NCI-H446 (cell line): Measurements from ENCODE around the gene PGS1.

Experiments
- DNase-seq, 2 experiments: peaks; one replicate each; lab custom pipeline; 2025; lab: John Stamatoyannopoulos, UW

The PGS1 gene

GRCh38 chr17:78346605-78347250, 31.7 kb upstream of the PGS1 start:
- DNase-seq: no peak

- no peak for DNase-seq
Measured at GRCh38 chr17:78347453-78347852, 31.0 kb upstream of the PGS1 start.

GRCh38 chr17:78348055-78348770, 30.2 kb upstream of the PGS1 start:
- DNase-seq: no peak

GRCh38 chr17:78349891-78350642, 28.4 kb upstream of the PGS1 start:
- DNase-seq: no peak

GRCh38 chr17:78351449-78352006, 26.9 kb upstream of the PGS1 start:
- DNase-seq: no peak

GRCh38 chr17:78353834-78354233, 24.6 kb upstream of the PGS1 start:
- DNase-seq: no peak

- DNase-seq: no peak
Measured at GRCh38 chr17:78355045-78355641, 23.3 kb upstream of the PGS1 start.

GRCh38 chr17:78355701-78356100, 22.7 kb upstream of the PGS1 start:
- no peak for DNase-seq

GRCh38 chr17:78356101-78356713, 22.2 kb upstream of the PGS1 start:
- no peak for DNase-seq

GRCh38 chr17:78357177-78357586, 21.3 kb upstream of the PGS1 start:
- no peak for DNase-seq

- no peak for DNase-seq
Measured at GRCh38 chr17:78357672-78358537, 20.5 kb upstream of the PGS1 start.

- no peak for DNase-seq
Measured at GRCh38 chr17:78358538-78359320, 19.7 kb upstream of the PGS1 start.

GRCh38 chr17:78359321-78359996, 19.0 kb upstream of the PGS1 start:
- DNase-seq: no peak

GRCh38 chr17:78359997-78360370, 18.5 kb upstream of the PGS1 start, which contains the start of gene SOCS3:
Gene SOCS3, minus strand, starts transcription at chr17:78360077. Its CDS starts 982 bp downstream, at chr17:78359095.
- peak; percentile 35 to 84 for DNase-seq

- peak; percentile 60 to 88 for DNase-seq
Measured at GRCh38 chr17:78360371-78361224, 17.9 kb upstream of the PGS1 start.

GRCh38 chr17:78361225-78361701, 17.2 kb upstream of the PGS1 start:
- DNase-seq: no peak

GRCh38 chr17:78362232-78362631, 16.2 kb upstream of the PGS1 start:
- no peak for DNase-seq

GRCh38 chr17:78362671-78363070, 15.8 kb upstream of the PGS1 start:
- no peak for DNase-seq
